Endothelial cell of umbilical vein (primary cell): Measurements from ENCODE around the gene NKX3-2.

Experiments used
- EZH2 ChIP-seq: IDR thresholded peaks from 2 replicates; pipeline ENCODE4 v1.6.1; 2012; ENCODE audit warnings: borderline replicate concordance, low read depth, mild to moderate bottlenecking, moderate library complexity, low read length, inconsistent platforms; ENCODE audit not compliant: severe bottlenecking
- GATA2 ChIP-seq: IDR thresholded peaks from 2 replicates; pipeline ENCODE4 v1.7.0; 2011; ENCODE audit warnings: low read depth, mild to moderate bottlenecking, moderate library complexity, mixed read lengths, low read length; ENCODE audit not compliant: insufficient read length, insufficient read depth
- TF ChIP-seq, protein P1 (sequence below), 2 donors: IDR thresholded peaks; 1 replicate in 1 of 2; 2 replicates in 1 of 2; pipeline ENCODE4 v1.5.1; 2011; ENCODE audit warnings: low read length in 2 of 2, mild to moderate bottlenecking in 2 of 2, moderate library complexity in 2 of 2, control low read depth in 1 of 2, inconsistent platforms in 1 of 2, low read depth in 1 of 2; ENCODE audit not compliant: insufficient read depth in 1 of 2; ENCODE audit errors: extremely low read depth in 1 of 2

DNA sequence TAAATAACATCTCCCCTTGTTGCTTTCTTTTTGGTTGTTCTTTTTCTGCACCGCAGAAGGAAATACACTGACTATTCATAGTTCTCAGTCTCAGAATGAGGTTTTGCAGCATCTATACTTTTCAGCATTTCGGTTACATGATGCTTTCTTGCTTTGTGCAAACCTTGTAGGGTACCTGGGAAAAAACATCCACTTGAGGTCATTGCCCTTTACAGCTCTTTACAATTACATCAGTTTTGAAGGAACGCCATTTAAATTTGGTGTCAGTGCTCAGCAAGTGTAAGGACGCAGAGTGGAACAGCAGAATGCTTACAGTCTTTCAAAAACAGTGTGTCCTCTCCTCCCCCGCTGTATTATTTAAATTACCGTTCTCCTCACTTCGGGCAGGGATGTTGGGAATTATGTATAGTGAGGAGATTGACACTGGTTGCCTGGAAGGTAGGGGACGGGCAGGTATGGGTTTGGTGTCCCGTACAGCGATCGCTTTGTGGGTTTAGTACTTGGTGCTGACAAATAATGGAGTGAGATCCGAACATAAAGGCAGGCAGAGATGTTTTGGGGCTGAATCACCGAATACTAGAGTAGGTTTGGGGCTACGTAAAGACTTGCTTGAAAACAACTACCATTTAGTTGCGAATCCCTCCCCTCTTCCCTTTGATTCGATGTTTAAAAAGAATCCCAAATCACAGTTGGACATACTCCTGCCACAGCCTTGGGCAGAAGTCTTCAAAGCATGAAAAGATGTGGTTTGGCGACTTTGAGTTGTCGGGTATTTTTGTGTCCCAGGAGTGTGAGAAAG is 2.0 kb upstream of the NKX3-2 start:
- TF ChIP-seq, protein P1, sequence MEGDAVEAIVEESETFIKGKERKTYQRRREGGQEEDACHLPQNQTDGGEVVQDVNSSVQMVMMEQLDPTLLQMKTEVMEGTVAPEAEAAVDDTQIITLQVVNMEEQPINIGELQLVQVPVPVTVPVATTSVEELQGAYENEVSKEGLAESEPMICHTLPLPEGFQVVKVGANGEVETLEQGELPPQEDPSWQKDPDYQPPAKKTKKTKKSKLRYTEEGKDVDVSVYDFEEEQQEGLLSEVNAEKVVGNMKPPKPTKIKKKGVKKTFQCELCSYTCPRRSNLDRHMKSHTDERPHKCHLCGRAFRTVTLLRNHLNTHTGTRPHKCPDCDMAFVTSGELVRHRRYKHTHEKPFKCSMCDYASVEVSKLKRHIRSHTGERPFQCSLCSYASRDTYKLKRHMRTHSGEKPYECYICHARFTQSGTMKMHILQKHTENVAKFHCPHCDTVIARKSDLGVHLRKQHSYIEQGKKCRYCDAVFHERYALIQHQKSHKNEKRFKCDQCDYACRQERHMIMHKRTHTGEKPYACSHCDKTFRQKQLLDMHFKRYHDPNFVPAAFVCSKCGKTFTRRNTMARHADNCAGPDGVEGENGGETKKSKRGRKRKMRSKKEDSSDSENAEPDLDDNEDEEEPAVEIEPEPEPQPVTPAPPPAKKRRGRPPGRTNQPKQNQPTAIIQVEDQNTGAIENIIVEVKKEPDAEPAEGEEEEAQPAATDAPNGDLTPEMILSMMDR (IDR thresholded peaks at IDR 0.05; ENCODE audit: extremely low read depth in 1 of 2, insufficient read depth in 1 of 2, low read depth in 1 of 2, low read length in 2 of 2) = no peak
- no peak for TF ChIP-seq GATA2
- no peak for TF ChIP-seq EZH2
